Measurements from ENCODE around the gene PPP1R9A. TPM values are rescaled to one million over a fixed set of nuclear protein-coding genes. Genes with fewer than 3 reads are reported as not detected.

The PPP1R9A gene
- total RNA-seq, 4 donors from 2014 or later = 21.0 to 48.4 (median 31.6) TPM

DNA sequence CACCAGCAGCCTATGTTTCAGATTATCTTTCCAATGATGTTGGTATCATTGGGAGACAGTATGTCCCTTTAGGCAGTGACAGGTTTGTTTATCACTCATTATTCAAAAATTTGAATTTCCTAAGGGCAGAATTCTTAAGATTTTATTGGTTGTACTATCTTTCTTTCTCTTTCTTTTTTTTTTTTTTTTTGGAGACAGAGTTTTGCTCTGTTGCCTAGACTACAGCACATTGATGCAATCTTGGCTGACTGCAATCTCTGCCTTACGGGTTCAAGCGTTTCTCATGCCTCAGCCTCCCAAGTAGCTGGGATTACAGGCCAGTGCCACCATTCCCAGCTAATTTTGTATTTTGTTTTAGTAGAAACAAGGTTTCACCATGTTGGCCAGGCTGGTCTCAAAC lies 305.8 kb downstream of the PPP1R9A start:
- TF ChIP-seq POLR2A (IDR thresholded peaks at IDR 0.05) (no peak), EP300 (IDR thresholded peaks at IDR 0.05) (no peak), POLR2AphosphoS5 (IDR thresholded peaks at IDR 0.05) (no peak), CTCF (IDR thresholded peaks at IDR 0.05) (no peak)
- no peaks in the 10 kb centered on the region for H3K27me3 ChIP-seq
- ATAC-seq = no peak
- no peaks in the 10 kb centered on the region for H3K4me1 ChIP-seq
- no peak overlapping the region for H3K27ac ChIP-seq
- no peak overlapping the region for H3K4me3 ChIP-seq
- WGBS, 2 donors (ENCODE audit: low coverage in 1 of 2) = 60% methylated on average over 2 of the region's 2 CpGs; no CpG with 5 or more reads in 1 of the 2 donors
- H3K36me3 ChIP-seq = no peaks in the 10 kb centered on the region
- H3K9me3 ChIP-seq = no peaks in the 10 kb centered on the region

- ATAC-seq = peak; percentile 80
- no peak for TF ChIP-seq EP300 (IDR thresholded peaks at IDR 0.05)
- TF ChIP-seq POLR2AphosphoS5 (IDR thresholded peaks at IDR 0.05) = no peak
- TF ChIP-seq CTCF (IDR thresholded peaks at IDR 0.05) = no peak
- TF ChIP-seq POLR2A (IDR thresholded peaks at IDR 0.05) = no peak
- 54 to 67% methylated on average over 3 to 5 of the region's 6 CpGs for WGBS, 2 donors (ENCODE audit: low coverage in 1 of 2)
- H3K27me3 ChIP-seq = no peaks in the 10 kb centered on the region
- H3K36me3 ChIP-seq = no peaks in the 10 kb centered on the region
- no peaks in the 10 kb centered on the region for H3K9me3 ChIP-seq
- peak overlapping the region in 1 of 4 donors; percentile 7 for H3K27ac ChIP-seq
- H3K4me1 ChIP-seq = no peaks in the 10 kb centered on the region
- H3K4me3 ChIP-seq = no peak overlapping the region
These were observed 306.6 kb downstream of the PPP1R9A start for GRCh38 chr7:95213809-95214492.

DNA sequence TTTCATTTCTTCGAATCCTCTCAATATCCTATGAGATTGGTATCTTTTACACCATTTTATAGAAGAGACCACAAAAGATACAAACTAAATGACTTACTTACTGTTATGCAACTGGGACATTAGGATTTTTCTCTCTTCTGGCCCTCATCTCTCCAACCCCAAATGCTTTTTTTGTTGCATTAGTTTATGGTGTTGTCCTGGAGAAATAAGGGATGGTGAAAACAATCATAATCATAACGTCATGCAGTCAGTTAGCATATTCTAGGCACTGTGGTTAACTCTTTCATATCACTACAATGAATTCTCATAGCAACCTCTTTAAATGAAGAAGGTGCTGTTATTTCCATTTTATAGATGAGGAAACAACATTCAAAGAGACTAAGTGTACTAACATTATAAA lies 312.3 kb downstream of the PPP1R9A start:
- no peaks in the 10 kb centered on the region for H3K27me3 ChIP-seq
- H3K27ac ChIP-seq = no peak overlapping the region
- TF ChIP-seq CTCF (IDR thresholded peaks at IDR 0.05) (no peak), EP300 (IDR thresholded peaks at IDR 0.05) (no peak), POLR2AphosphoS5 (IDR thresholded peaks at IDR 0.05) (no peak), POLR2A (IDR thresholded peaks at IDR 0.05) (no peak)
- no peaks in the 10 kb centered on the region for H3K36me3 ChIP-seq
- no peak overlapping the region for H3K4me3 ChIP-seq
- no peaks in the 10 kb centered on the region for H3K4me1 ChIP-seq
- H3K9me3 ChIP-seq = no peaks in the 10 kb centered on the region
- 67 to 82% methylated on average over 2 of the region's 2 CpGs for WGBS, 2 donors (ENCODE audit: low coverage in 1 of 2)
- no peak for ATAC-seq

DNA sequence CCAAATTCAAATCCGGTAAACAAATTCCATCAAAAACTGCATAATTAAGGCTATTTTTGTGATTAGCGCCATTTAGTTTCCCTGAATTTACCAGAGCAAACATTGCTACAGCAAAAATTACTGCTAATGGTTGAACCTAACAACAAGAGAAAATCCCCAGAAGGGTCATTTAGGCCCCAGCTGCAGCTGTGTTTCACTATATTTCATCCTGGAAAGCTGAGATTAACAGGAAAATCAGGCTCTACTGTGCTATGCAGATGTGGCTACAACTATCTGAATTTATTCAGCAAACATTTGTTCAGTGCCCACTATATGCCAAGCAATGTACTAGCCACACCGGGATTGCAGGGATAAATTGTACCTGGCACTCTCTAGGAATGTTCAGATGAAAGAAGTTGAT lies 312.9 kb downstream of the PPP1R9A start:
- Histone ChIP-seq H3K4me3 (no peak overlapping the region), H3K9me3 (no peaks in the 10 kb centered on the region), H3K27ac (no peak overlapping the region), H3K36me3 (no peaks in the 10 kb centered on the region), H3K27me3 (no peaks in the 10 kb centered on the region), H3K4me1 (no peaks in the 10 kb centered on the region)
- TF ChIP-seq EP300 (IDR thresholded peaks at IDR 0.05) = no peak
- TF ChIP-seq CTCF (IDR thresholded peaks at IDR 0.05) = no peak
- TF ChIP-seq POLR2AphosphoS5 (IDR thresholded peaks at IDR 0.05) = no peak
- TF ChIP-seq POLR2A (IDR thresholded peaks at IDR 0.05) = no peak
- no peak for ATAC-seq
- WGBS, 2 donors (ENCODE audit: low coverage in 1 of 2) = 75 to 79% methylated on average over 3 of the region's 3 CpGs

DNA sequence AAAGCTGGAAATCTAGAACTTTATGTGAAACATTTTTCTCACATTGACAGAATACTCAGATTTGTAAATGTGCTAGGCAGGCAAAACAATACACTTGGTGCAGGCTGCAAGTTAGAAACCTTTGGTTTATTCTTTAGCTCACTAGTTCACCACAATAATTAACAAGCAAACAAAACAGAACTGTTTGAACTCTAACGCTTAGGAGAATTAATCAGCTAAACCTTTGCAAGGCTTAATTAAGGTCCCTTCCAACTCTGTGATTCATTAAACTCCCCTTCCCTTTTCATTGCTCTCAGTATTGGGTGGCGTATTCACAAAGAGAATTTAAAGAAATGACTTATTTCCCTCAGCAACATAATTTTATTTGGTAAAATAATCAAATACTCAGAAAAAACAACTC lies 317.9 kb downstream of the PPP1R9A start:
- no peak overlapping the region for H3K4me3 ChIP-seq
- peaks cover 0 to 13% of the 10 kb centered on the region in 2 donors for H3K36me3 ChIP-seq
- H3K27me3 ChIP-seq = no peaks in the 10 kb centered on the region
- H3K4me1 ChIP-seq = no peaks in the 10 kb centered on the region
- ATAC-seq = no peak
- 91 to 92% methylated on average over 2 of the region's 2 CpGs for WGBS, 2 donors (ENCODE audit: low coverage in 1 of 2)
- TF ChIP-seq POLR2A (IDR thresholded peaks at IDR 0.05) = no peak
- TF ChIP-seq CTCF (IDR thresholded peaks at IDR 0.05) = no peak
- TF ChIP-seq EP300 (IDR thresholded peaks at IDR 0.05) = no peak
- TF ChIP-seq POLR2AphosphoS5 (IDR thresholded peaks at IDR 0.05) = no peak
- no peak overlapping the region for H3K27ac ChIP-seq
- H3K9me3 ChIP-seq = no peaks in the 10 kb centered on the region

Measured in gastroesophageal sphincter (tissue), 4 donors.